ENCODE measurements around the gene CFDP1. TPM values are rescaled to one million over a fixed set of nuclear protein-coding genes. Genes with fewer than 3 reads are reported as not detected.

The CFDP1 gene
- total and polyA plus RNA-seq, 2 donors (not counting 1 experiment from before 2014, with no cell fraction given): 6.3 to 42.8 TPM

DNA sequence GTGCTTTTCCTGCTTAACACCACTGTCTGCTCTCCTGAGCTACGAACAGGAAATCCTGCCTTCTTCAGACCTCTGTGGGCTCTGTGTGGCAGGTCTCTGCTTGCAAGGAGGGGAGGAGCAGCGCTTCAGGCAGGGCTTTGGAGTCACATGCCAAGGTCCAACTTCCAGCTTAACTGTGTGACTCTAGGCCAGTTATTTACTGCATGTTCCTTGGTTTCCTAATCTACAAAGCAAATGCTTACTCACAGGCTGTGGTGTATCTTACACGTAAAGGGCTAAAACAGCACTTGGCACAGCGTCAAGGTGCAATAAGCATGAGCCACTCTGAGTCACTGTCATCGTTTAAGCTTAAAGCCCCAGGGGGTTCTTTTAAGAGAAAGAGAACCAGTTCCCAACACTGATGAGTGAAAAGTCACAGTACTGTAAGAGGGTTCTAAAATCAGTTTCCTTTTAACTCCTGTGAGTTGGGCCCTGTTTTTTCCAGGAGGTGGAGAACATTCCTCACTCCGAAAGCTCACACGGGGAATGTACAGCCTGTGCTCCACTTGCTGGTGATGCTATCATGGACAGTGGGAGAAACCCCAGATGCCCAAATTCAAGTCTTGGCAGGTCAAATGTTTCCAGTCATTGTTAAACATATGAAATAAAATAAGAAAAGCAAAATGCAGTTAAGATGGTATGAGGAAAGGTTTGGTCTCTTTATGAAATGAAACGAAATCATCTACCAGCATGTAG, 127.8 kb downstream of the CFDP1 start:
- ChIA-PET CTCF (interaction anchor here (0.6 to 0.7 kb wide), 2 partner anchors 80 to 491 kb away, joined by 3 read pairs; no protein-coding TSS in a partner anchor), POLR2A (no interaction called here)
- H3K9me3 Mint-ChIP-seq (ENCODE audit: insufficient read depth): no peaks in the 10 kb centered on the region
- H3K4me1 Mint-ChIP-seq: no peaks in the 10 kb centered on the region
- Histone ChIP-seq H3K4me3 (ENCODE audit: control extremely low read depth in 1 of 5, extremely low read depth in 1 of 5, insufficient read depth in 1 of 5, low read depth in 2 of 5, low read length in 4 of 5) (no peak overlapping the region), H3K27ac (ENCODE audit: low read length in 2 of 2) (no peak overlapping the region), H3K9ac (ENCODE audit: low read length) (no peak overlapping the region), H3K4me1 (ENCODE audit: control insufficient read depth in 2 of 2, insufficient read depth in 2 of 2, low read length in 2 of 2) (no peaks in the 10 kb centered on the region), H4K20me1 (ENCODE audit: control insufficient read depth, insufficient read depth, low read length, poor library complexity, severe bottlenecking) (peaks cover 8% of the 10 kb centered on the region), H3K36me3 (replicated peaks in 1 of 2; ENCODE audit: control extremely low read depth in 1 of 2, control insufficient read depth in 1 of 2, extremely low read depth in 1 of 2, insufficient read depth in 2 of 2, low read length in 1 of 2) (peaks cover 8 to 10% of the 10 kb centered on the region in 2 experiments), H3K4me2 (replicated peaks; ENCODE audit: low read depth, low read length, poor library complexity, severe bottlenecking) (no peak overlapping the region), H3K79me2 (ENCODE audit: control insufficient read depth, insufficient read depth, low read length) (no peaks in the 10 kb centered on the region), H3K27me3 (replicated peaks in 1 of 4; ENCODE audit: control extremely low read depth in 1 of 4, control insufficient read depth in 3 of 4, insufficient read depth in 4 of 4, low read length in 3 of 4) (peaks cover 0 to 4% (median 0%) of the 10 kb centered on the region in 4 experiments), H3K9me3 (ENCODE audit: control extremely low read depth in 1 of 3, control insufficient read depth in 2 of 3, insufficient read depth in 1 of 3, low read length in 2 of 3) (no peaks in the 10 kb centered on the region), H2AFZ (ENCODE audit: insufficient read depth, low read depth, low read length, poor library complexity, severe bottlenecking) (no peak overlapping the region)
- intact Hi-C loops (cut with micrococcal nuclease): no loop called here
- TF ChIP-seq, protein P1, sequence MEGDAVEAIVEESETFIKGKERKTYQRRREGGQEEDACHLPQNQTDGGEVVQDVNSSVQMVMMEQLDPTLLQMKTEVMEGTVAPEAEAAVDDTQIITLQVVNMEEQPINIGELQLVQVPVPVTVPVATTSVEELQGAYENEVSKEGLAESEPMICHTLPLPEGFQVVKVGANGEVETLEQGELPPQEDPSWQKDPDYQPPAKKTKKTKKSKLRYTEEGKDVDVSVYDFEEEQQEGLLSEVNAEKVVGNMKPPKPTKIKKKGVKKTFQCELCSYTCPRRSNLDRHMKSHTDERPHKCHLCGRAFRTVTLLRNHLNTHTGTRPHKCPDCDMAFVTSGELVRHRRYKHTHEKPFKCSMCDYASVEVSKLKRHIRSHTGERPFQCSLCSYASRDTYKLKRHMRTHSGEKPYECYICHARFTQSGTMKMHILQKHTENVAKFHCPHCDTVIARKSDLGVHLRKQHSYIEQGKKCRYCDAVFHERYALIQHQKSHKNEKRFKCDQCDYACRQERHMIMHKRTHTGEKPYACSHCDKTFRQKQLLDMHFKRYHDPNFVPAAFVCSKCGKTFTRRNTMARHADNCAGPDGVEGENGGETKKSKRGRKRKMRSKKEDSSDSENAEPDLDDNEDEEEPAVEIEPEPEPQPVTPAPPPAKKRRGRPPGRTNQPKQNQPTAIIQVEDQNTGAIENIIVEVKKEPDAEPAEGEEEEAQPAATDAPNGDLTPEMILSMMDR (IDR thresholded peaks at IDR 0.05): no peak
- TF ChIP-seq EZH2 (IDR thresholded peaks at IDR 0.05; ENCODE audit: borderline replicate concordance, insufficient read depth, low read depth, low read length, poor library complexity, severe bottlenecking): no peak
- H3K4me3 Mint-ChIP-seq: no peak overlapping the region
- H3K27me3 Mint-ChIP-seq: peaks cover 4% of the 10 kb centered on the region
- 49% methylated on average over 7 of the region's 8 CpGs for WGBS (ENCODE audit: insufficient coverage)
- no peak overlapping the region for H3K27ac Mint-ChIP-seq
- DNase-seq (no peak), ATAC-seq (ENCODE audit: low read depth) (peak; percentile 24)

Measured in B cell (primary cell).